OCI-M2 (cell line): ENCODE data around the gene COL23A1.

Experiments
- DNase-seq: peaks from one replicate; lab custom pipeline; 2025; ENCODE audit not compliant: unreplicated experiment; lab: John Stamatoyannopoulos, UW

The COL23A1 gene

GRCh38 chr5:178347956-178348355 is 242.2 kb downstream of the COL23A1 start:
- no peak for DNase-seq

GRCh38 chr5:178346607-178347334 is 243.4 kb downstream of the COL23A1 start:
- no peak for DNase-seq

GRCh38 chr5:178343306-178343705 is 246.9 kb downstream of the COL23A1 start:
- DNase-seq, result no peak

GRCh38 chr5:178341851-178342140 is 248.4 kb downstream of the COL23A1 start:
- no peak for DNase-seq

GRCh38 chr5:178341091-178341850 is 248.9 kb downstream of the COL23A1 start:
- no peak for DNase-seq

GRCh38 chr5:178340637-178341036 is 249.6 kb downstream of the COL23A1 start:
- DNase-seq, result no peak

GRCh38 chr5:178340187-178340586 is 250.0 kb downstream of the COL23A1 start:
- no peak for DNase-seq

- no peak for DNase-seq
Measured at GRCh38 chr5:178339272-178339671, 250.9 kb downstream of the COL23A1 start.

- DNase-seq, result no peak
Measured at GRCh38 chr5:178338750-178339144, 251.4 kb downstream of the COL23A1 start.

- DNase-seq, result no peak
Measured at GRCh38 chr5:178338126-178338749, 252.0 kb downstream of the COL23A1 start.

- DNase-seq, result no peak
Measured at GRCh38 chr5:178337334-178337741, 252.9 kb downstream of the COL23A1 start.

- DNase-seq, result no peak
Measured at GRCh38 chr5:178336889-178337288, 253.3 kb downstream of the COL23A1 start.

- DNase-seq, result no peak
Measured at GRCh38 chr5:178335302-178336030, 254.7 kb downstream of the COL23A1 start.

GRCh38 chr5:178334861-178335260 is 255.3 kb downstream of the COL23A1 start:
- no peak for DNase-seq

- DNase-seq, result no peak
Measured at GRCh38 chr5:178333821-178334481, 256.2 kb downstream of the COL23A1 start.

- no peak for DNase-seq
Measured at GRCh38 chr5:178332210-178332641, 258.0 kb downstream of the COL23A1 start.

- no peak for DNase-seq
Measured at GRCh38 chr5:178331491-178331996, 258.6 kb downstream of the COL23A1 start.

GRCh38 chr5:178330791-178331404 is 259.3 kb downstream of the COL23A1 start:
- no peak for DNase-seq

- no peak for DNase-seq
Measured at GRCh38 chr5:178328826-178329730, 261.1 kb downstream of the COL23A1 start.
